NCI-H2107 treated with DMSO at 0.1 percent for 48 hours (cell line): ENCODE data around the gene TFRC.
"Not testable (repeated sequence)": the region's sequence is repeated elsewhere in the genome, so short reads cannot be mapped to it uniquely, and the experiment has no call there.

Experiments used
- DNase-seq: peaks from one replicate; lab custom pipeline; 2025; ENCODE audit not compliant: unreplicated experiment; lab: John Stamatoyannopoulos, UW

The TFRC gene

GRCh38 chr3:196007744-196008335 lies 74.0 kb downstream of the TFRC start:
- DNase-seq = no peak

- not testable (repeated sequence) for DNase-seq
Observed at GRCh38 chr3:196005338-196005737, 76.6 kb downstream of the TFRC start.

DNA sequence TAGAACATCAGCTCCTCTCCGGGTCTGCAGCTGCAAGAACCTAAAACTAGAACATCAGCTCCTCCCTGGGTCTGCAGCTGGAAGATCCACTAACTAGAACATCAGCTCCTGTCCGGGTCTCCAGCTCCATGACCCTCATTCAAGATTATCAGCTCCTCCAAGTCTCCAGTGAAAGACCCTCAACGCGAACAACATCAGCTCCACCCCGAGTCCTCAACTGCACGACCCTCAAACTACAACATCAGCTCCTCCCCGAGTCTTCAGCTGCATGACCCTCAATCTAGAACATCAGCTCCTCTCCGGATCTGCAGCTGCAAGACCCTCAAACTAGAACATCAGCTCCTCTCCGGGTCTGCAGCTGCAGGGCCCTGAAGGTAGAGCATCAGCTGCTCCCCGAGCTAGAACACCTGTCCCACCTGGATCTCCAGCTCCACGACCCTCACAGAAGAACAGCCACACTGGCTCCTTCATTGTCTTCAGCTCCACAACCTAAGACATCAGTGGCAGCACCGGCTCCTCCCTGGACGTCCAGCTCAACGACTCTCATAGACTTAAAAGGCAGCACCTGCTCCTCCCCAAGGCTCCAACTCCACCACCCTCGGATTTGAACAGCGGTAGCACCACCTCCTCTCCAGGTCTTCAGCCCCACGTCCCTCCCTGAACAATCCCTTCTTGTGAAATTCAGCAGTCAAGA lies 77.4 kb downstream of the TFRC start:
- DNase-seq = not testable (repeated sequence)

GRCh38 chr3:196003611-196004010 lies 78.3 kb downstream of the TFRC start:
- no peak for DNase-seq

- not testable (repeated sequence) for DNase-seq
Observed at GRCh38 chr3:196002721-196003120, 79.2 kb downstream of the TFRC start.

GRCh38 chr3:196001240-196001639 lies 80.7 kb downstream of the TFRC start:
- DNase-seq = not testable (repeated sequence)

- not testable (repeated sequence) for DNase-seq
Observed at GRCh38 chr3:196000360-196000950, 81.4 kb downstream of the TFRC start.

- no peak for DNase-seq
Observed at GRCh38 chr3:195999896-196000295, 82.0 kb downstream of the TFRC start.
